Left lung (tissue), 10 donors: ENCODE results near the gene CDKN2AIPNL. TPM values are rescaled to one million over a fixed set of nuclear protein-coding genes. Genes with fewer than 3 reads are reported as not detected.

ENCODE experiments used
- ATAC-seq: fragments of 200-7000 bp; cut with Tn5 transposase; one replicate; pipeline ENCODE4 v1.9.1; 2020; ENCODE audit warnings: moderate library complexity
- DNase-seq, 4 donors: peaks; one replicate each; pipeline ENCODE4 v3.0.0-alpha.2; 2013 to 2020
- H3K27ac ChIP-seq, 2 donors: fragments of 200-600 bp; sonication (generic) in 1 of 2; one replicate each; pipeline versions ENCODE4 v1.5.0 to v1.8.0; 2020 to 2021
- H3K27me3 ChIP-seq, 2 donors: fragments of 200-600 bp; sonication (generic) in 1 of 2; one replicate each; pipeline versions ENCODE4 v1.5.0 to v1.8.0; 2020 to 2021
- H3K36me3 ChIP-seq, 2 donors: fragments of 200-600 bp; sonication (generic) in 1 of 2; one replicate each; pipeline versions ENCODE4 v1.5.0 to v1.8.0; 2020 to 2021
- H3K4me1 ChIP-seq, 2 donors: fragments of 200-600 bp; one replicate each; pipeline ENCODE4 v1.8.0; 2021
- H3K4me3 ChIP-seq, 2 donors: fragments of 200-600 bp; sonication (generic) in 1 of 2; one replicate each; pipeline versions ENCODE4 v1.5.0 to v1.8.0; 2020 to 2021; ENCODE audit warnings: mild to moderate bottlenecking in 1 of 2
- H3K9me3 ChIP-seq, 2 donors: fragments of 200-600 bp; sonication (generic) in 1 of 2; one replicate each; pipeline versions ENCODE4 v1.5.0 to v1.8.0; 2020 to 2021
- intact Hi-C, 2 donors: fragments of 100-400 bp; cut with DNase I; formaldehyde crosslinking; loops; one replicate each; pipeline versions ENCODE4 v1.11.2 to v1.14.2; 2022
- polyA plus RNA-seq, 6 donors: library from polyadenylated mRNA; unstranded; fragments of 120-200 nt; gene quantifications; one replicate each; pipeline ENCODE4 v1.2.1, GENCODE V29; 2013; ENCODE audit not compliant: insufficient read length in 6 of 6
- total RNA-seq, 2 donors: library from RNA; stranded (reverse); fragmentation: NEBNext Ultra II Directional; extraction: Animal tissue kit (Norgen Biotek cat#: 25700); gene quantifications; one replicate each; pipeline ENCODE4 v1.2.1, GENCODE V29; 2021
- TF ChIP-seq, protein P1 (sequence below), 2 donors: fragments of 200-600 bp; sonication (generic) in 1 of 2; IDR thresholded peaks; one replicate each; pipeline versions ENCODE4 v1.5.0 to v1.8.0; 2021; ENCODE audit warnings: antibody characterized with exemption in 2 of 2
- donor health status: DM: no; HTN: yes; CAD: no.
- donor health status: DM: no; HTN: no; CAD: no.

The CDKN2AIPNL gene
- total and polyA plus RNA-seq, 8 donors: 15.5 to 30.8 (median 26.6) TPM

DNA sequence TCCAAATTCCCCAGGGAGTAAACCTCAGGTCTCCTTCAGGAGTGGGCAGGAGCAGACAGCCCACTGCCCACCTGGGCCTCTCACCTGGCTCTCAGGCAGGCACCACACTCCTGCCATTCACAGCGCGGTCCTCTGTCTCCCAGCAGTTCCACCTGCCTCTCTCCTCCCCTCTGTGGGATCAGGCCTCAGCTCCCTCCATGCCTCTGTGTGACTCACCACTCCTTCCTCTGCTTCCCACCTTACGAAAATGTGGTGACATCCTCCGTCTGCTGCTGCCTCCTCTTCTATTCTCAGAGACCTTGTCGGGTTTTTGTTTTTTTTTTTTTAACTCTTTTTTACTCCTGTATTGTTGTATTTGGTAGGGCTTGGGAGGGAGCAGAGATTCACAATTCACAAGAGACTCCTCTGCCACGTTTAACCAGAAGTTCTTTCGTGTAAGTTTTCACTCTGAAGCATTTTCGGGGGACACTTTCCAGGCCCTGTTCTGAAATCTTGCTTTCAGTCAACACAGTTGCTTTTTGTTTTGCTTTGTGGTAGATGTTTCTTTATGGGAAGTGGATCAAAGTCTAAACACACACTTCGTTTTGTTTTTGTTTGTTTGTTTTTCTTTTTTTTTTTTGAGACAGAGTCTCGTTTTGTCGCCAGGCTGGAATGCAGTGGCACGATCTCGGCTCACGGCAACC lies 21.1 kb upstream of the CDKN2AIPNL start:
- DNase-seq: no peak
- Histone ChIP-seq H3K9me3 (no peaks in the 10 kb centered on the region), H3K4me3 (no peak overlapping the region), H3K4me1 (peaks cover 13 to 19% of the 10 kb centered on the region in 2 donors), H3K27ac (no peak overlapping the region), H3K27me3 (no peaks in the 10 kb centered on the region), H3K36me3 (no peaks in the 10 kb centered on the region)
- no peak for ATAC-seq
- intact Hi-C loops: no loop called here
- TF ChIP-seq, protein P1, sequence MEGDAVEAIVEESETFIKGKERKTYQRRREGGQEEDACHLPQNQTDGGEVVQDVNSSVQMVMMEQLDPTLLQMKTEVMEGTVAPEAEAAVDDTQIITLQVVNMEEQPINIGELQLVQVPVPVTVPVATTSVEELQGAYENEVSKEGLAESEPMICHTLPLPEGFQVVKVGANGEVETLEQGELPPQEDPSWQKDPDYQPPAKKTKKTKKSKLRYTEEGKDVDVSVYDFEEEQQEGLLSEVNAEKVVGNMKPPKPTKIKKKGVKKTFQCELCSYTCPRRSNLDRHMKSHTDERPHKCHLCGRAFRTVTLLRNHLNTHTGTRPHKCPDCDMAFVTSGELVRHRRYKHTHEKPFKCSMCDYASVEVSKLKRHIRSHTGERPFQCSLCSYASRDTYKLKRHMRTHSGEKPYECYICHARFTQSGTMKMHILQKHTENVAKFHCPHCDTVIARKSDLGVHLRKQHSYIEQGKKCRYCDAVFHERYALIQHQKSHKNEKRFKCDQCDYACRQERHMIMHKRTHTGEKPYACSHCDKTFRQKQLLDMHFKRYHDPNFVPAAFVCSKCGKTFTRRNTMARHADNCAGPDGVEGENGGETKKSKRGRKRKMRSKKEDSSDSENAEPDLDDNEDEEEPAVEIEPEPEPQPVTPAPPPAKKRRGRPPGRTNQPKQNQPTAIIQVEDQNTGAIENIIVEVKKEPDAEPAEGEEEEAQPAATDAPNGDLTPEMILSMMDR (IDR thresholded peaks at IDR 0.05): no peak

DNA sequence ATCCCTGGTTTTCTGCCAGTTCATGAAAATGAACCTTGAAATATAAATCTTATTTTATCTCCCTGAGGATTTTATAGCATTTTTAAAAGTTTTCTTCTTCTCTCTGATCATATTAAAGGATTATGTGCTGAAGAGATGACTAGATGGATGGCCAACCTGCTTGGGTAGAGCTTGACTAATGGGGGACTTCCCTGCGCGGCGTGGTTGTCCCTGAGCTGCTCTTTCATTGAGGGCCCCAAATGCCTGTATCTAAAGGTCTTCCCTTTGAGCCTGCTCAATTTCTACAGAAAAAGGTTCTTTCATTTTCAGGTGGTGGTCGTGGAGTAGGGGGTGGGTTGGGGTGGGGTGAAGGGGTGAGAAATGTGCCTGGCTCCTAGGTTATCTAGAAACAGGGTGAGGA lies 20.5 kb upstream of the CDKN2AIPNL start:
- Histone ChIP-seq H3K9me3 (no peaks in the 10 kb centered on the region), H3K4me1 (peaks cover 7 to 13% of the 10 kb centered on the region in 2 donors), H3K27ac (no peak overlapping the region), H3K36me3 (no peaks in the 10 kb centered on the region), H3K4me3 (no peak overlapping the region), H3K27me3 (no peaks in the 10 kb centered on the region)
- intact Hi-C loops: no loop called here
- no peak for DNase-seq
- no peak for ATAC-seq
- TF ChIP-seq, protein P1 (IDR thresholded peaks at IDR 0.05): no peak

DNA sequence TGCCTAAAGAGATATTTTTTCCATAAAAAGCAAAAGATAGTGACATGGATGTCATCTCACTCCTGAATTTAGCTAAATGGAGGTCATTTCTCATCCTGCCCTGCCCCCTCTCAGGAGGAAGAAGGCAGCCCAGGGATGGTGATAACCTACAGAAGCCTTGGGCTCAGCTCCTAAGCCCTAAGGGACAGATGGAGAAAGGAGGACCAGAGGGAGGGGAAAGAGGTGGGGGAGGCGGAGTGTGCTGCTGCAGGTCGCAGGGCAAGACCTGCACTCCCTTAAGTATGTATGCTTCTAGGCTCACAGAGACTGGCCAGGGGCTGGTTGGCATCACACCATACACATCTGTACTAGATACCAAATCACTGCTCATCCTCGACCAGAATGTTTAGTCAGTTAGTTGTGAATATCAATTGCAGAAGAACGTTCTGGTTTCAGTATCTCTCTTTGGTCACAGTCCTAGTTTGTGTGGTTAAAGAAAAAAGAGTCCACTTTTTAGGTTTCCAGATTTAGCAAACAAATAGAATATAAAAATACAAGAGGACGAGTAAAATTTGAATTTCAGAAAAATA lies 18.4 kb upstream of the CDKN2AIPNL start:
- Histone ChIP-seq H3K36me3 (no peaks in the 10 kb centered on the region), H3K4me3 (no peak overlapping the region), H3K27ac (no peak overlapping the region), H3K9me3 (no peaks in the 10 kb centered on the region), H3K27me3 (no peaks in the 10 kb centered on the region), H3K4me1 (no peaks in the 10 kb centered on the region)
- TF ChIP-seq, protein P1 (IDR thresholded peaks at IDR 0.05): no peak
- intact Hi-C loops: no loop called here
- no peak for ATAC-seq
- no peak for DNase-seq

DNA sequence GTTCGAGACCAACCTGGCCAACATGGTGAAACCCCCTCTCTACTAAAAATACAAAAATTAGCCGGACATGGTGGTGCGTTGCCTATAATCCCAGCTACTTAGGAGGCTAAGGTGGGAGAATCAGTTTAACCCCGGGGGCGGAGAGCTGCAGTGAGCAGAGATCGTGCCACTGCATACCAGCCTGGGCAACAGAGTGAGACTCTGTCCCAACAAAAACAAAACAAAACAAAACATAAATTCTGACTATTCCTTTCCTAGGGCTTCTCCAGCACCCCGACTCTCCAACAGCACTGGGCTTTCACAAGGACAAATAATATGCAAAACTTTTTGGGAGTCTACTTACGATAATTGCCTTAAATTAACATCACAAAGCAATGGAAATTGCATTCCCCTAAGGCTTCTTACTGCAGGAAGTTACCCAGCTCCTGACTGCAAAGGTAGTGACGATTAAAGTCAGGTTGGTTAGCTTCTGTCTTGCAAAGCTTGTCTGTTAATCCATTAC lies 15.9 kb upstream of the CDKN2AIPNL start:
- Histone ChIP-seq H3K9me3 (no peaks in the 10 kb centered on the region), H3K4me1 (no peaks in the 10 kb centered on the region), H3K27me3 (no peaks in the 10 kb centered on the region), H3K36me3 (no peaks in the 10 kb centered on the region), H3K27ac (no peak overlapping the region), H3K4me3 (no peak overlapping the region)
- intact Hi-C loops: no loop called here
- TF ChIP-seq, protein P1 (IDR thresholded peaks at IDR 0.05): no peak
- DNase-seq: no peak
- no peak for ATAC-seq

DNA sequence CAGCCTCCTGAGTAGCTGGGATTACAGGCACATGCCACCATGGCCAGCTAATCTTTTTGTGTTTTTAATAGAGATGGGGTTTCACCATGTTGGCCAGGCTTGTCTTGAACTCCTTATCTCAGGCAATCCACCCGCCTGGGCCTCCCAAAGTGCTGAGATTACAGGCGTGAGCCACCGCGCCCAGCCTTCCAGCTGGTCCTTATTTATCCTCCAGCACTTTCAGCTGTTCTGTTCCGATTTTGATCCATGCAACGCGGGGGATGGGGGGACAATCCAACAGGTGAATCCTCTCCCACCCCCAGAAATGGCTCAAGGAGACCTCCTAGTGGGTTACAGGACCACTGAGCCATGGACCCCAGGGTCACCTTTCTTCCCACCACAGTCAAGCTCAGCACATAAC lies 14.7 kb upstream of the CDKN2AIPNL start:
- no peak overlapping the region for H3K27ac ChIP-seq
- H3K27me3 ChIP-seq: no peaks in the 10 kb centered on the region
- no peaks in the 10 kb centered on the region for H3K4me1 ChIP-seq
- ATAC-seq (no peak), DNase-seq (no peak)
- intact Hi-C loops: no loop called here
- H3K4me3 ChIP-seq: no peak overlapping the region
- H3K36me3 ChIP-seq: no peaks in the 10 kb centered on the region
- TF ChIP-seq, protein P1 (IDR thresholded peaks at IDR 0.05): no peak
- no peaks in the 10 kb centered on the region for H3K9me3 ChIP-seq
